K562 (cell line): Measurements from ENCODE around the gene SAMD10. TPM values are rescaled to one million over a fixed set of nuclear protein-coding genes. Genes with fewer than 3 reads are reported as not detected.

ENCODE experiments used
- EWSR1 ChIP-seq: fragments of 450-650 bp; IDR thresholded peaks from 2 replicates; pipeline ENCODE4 v1.6.1; 2018; ENCODE audit warnings: borderline replicate concordance, mild to moderate bottlenecking, low read depth, moderate library complexity; ENCODE audit not compliant: partially characterized antibody
- polyA plus RNA-seq, 8 experiments: library from polyadenylated mRNA; depleted of rRNA in 4 of 8; stranded (reverse) in 5 of 8; unstranded in 3 of 8; fragments of >200 nt; fragmentation: Nextera tagmentation in 2 of 8; fragmentation: Illumina TruSeq in 1 of 8; extraction: Ambion mirVana in 2 of 8; extraction: Trizol in 1 of 8; gene quantifications; 2 replicates each; pipeline versions ENCODE4 v1.2.1 to v1.2.3, GENCODE V29; 2011 to 2014; ENCODE audit warnings: inconsistent platforms in 1 of 8, missing spikeins in 1 of 8
- total RNA-seq, 7 experiments: library from RNA; depleted of rRNA in 6 of 7; stranded (reverse); fragments of >200 nt in 6 of 7; fragmentation: Illumina TruSeq in 2 of 7; extraction: Trizol in 2 of 7; gene quantifications; 2 replicates each; pipeline versions ENCODE4 v1.2.1 to v1.2.3, GENCODE V29; 2011 to 2021; ENCODE audit warnings: low replicate concordance in 1 of 7
- TF ChIP-seq, protein P1 (sequence below): sonication (generic); formaldehyde crosslinking; IDR thresholded peaks from 2 replicates; pipeline ENCODE4 v1.8.0; 2023; ENCODE audit warnings: missing genetic modification reagents, mild to moderate bottlenecking, borderline replicate concordance
- TF ChIP-seq, protein P2 (sequence below): fragments of 200-600 bp; sonication (generic); IDR thresholded peaks from one replicate; pipeline ENCODE4 v1.6.1; 2012; ENCODE audit warnings: mild to moderate bottlenecking, low read depth, low read length, inconsistent platforms
- TF ChIP-seq, protein P3 (sequence below): sonication (generic); formaldehyde crosslinking; IDR thresholded peaks from 2 replicates; pipeline ENCODE4 v1.8.0; 2022; ENCODE audit warnings: mild to moderate bottlenecking, missing genetic modification reagents, borderline replicate concordance

Gene SAMD10
- total and polyA plus RNA-seq, 9 of the 15 experiments (the other 6 are each of a cell fraction or from before 2014, with no cell fraction given): 0.37 to 15.2 (median 4.8) TPM

DNA sequence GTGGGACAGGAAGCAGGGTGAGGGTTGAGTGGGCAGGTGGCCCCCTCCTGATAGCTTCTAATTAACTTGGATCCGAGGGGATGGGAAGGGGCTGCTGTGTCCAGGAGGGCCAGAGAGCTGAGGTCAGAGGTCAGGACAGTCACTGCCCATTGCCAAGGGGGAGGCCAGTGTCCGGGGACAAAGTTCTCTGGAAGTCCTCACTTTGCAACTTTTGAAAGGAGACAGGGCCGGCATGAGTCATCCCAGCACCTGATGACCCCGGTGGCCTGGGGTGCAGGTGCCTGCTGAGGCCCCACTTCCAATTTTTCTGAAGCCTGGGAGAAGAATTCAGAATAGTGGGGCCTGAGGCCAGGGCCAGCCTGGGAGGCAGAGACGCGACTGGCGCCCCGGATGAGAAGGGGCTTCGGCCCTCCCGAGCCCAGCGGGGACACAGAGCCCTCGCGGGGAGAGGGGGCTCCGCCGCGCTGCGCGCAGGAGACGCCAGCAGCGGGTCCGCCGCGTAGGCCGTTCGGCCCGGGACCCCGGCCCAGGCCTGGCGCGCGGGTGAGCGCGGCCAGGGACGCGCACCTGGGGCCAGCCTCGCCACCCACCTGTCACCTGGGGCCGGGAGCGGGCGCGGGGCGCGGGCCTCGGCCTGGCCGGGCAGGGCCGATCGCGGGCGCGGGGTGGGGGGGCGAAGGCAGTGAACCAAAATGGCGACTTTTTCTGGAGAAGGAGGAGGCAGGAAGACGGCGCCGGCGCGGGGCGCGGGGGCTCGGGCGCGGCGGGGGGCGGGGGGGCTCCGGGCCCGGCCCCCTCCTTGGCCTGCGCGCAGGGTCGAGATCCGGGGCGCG is 10.3 kb downstream of the SAMD10 start (continued):
- TF ChIP-seq, protein P1, sequence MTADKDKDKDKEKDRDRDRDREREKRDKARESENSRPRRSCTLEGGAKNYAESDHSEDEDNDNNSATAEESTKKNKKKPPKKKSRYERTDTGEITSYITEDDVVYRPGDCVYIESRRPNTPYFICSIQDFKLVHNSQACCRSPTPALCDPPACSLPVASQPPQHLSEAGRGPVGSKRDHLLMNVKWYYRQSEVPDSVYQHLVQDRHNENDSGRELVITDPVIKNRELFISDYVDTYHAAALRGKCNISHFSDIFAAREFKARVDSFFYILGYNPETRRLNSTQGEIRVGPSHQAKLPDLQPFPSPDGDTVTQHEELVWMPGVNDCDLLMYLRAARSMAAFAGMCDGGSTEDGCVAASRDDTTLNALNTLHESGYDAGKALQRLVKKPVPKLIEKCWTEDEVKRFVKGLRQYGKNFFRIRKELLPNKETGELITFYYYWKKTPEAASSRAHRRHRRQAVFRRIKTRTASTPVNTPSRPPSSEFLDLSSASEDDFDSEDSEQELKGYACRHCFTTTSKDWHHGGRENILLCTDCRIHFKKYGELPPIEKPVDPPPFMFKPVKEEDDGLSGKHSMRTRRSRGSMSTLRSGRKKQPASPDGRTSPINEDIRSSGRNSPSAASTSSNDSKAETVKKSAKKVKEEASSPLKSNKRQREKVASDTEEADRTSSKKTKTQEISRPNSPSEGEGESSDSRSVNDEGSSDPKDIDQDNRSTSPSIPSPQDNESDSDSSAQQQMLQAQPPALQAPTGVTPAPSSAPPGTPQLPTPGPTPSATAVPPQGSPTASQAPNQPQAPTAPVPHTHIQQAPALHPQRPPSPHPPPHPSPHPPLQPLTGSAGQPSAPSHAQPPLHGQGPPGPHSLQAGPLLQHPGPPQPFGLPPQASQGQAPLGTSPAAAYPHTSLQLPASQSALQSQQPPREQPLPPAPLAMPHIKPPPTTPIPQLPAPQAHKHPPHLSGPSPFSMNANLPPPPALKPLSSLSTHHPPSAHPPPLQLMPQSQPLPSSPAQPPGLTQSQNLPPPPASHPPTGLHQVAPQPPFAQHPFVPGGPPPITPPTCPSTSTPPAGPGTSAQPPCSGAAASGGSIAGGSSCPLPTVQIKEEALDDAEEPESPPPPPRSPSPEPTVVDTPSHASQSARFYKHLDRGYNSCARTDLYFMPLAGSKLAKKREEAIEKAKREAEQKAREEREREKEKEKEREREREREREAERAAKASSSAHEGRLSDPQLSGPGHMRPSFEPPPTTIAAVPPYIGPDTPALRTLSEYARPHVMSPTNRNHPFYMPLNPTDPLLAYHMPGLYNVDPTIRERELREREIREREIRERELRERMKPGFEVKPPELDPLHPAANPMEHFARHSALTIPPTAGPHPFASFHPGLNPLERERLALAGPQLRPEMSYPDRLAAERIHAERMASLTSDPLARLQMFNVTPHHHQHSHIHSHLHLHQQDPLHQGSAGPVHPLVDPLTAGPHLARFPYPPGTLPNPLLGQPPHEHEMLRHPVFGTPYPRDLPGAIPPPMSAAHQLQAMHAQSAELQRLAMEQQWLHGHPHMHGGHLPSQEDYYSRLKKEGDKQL (CRISPR knock-in tag): no peak
- no peak for TF ChIP-seq EWSR1
- TF ChIP-seq, protein P2, sequence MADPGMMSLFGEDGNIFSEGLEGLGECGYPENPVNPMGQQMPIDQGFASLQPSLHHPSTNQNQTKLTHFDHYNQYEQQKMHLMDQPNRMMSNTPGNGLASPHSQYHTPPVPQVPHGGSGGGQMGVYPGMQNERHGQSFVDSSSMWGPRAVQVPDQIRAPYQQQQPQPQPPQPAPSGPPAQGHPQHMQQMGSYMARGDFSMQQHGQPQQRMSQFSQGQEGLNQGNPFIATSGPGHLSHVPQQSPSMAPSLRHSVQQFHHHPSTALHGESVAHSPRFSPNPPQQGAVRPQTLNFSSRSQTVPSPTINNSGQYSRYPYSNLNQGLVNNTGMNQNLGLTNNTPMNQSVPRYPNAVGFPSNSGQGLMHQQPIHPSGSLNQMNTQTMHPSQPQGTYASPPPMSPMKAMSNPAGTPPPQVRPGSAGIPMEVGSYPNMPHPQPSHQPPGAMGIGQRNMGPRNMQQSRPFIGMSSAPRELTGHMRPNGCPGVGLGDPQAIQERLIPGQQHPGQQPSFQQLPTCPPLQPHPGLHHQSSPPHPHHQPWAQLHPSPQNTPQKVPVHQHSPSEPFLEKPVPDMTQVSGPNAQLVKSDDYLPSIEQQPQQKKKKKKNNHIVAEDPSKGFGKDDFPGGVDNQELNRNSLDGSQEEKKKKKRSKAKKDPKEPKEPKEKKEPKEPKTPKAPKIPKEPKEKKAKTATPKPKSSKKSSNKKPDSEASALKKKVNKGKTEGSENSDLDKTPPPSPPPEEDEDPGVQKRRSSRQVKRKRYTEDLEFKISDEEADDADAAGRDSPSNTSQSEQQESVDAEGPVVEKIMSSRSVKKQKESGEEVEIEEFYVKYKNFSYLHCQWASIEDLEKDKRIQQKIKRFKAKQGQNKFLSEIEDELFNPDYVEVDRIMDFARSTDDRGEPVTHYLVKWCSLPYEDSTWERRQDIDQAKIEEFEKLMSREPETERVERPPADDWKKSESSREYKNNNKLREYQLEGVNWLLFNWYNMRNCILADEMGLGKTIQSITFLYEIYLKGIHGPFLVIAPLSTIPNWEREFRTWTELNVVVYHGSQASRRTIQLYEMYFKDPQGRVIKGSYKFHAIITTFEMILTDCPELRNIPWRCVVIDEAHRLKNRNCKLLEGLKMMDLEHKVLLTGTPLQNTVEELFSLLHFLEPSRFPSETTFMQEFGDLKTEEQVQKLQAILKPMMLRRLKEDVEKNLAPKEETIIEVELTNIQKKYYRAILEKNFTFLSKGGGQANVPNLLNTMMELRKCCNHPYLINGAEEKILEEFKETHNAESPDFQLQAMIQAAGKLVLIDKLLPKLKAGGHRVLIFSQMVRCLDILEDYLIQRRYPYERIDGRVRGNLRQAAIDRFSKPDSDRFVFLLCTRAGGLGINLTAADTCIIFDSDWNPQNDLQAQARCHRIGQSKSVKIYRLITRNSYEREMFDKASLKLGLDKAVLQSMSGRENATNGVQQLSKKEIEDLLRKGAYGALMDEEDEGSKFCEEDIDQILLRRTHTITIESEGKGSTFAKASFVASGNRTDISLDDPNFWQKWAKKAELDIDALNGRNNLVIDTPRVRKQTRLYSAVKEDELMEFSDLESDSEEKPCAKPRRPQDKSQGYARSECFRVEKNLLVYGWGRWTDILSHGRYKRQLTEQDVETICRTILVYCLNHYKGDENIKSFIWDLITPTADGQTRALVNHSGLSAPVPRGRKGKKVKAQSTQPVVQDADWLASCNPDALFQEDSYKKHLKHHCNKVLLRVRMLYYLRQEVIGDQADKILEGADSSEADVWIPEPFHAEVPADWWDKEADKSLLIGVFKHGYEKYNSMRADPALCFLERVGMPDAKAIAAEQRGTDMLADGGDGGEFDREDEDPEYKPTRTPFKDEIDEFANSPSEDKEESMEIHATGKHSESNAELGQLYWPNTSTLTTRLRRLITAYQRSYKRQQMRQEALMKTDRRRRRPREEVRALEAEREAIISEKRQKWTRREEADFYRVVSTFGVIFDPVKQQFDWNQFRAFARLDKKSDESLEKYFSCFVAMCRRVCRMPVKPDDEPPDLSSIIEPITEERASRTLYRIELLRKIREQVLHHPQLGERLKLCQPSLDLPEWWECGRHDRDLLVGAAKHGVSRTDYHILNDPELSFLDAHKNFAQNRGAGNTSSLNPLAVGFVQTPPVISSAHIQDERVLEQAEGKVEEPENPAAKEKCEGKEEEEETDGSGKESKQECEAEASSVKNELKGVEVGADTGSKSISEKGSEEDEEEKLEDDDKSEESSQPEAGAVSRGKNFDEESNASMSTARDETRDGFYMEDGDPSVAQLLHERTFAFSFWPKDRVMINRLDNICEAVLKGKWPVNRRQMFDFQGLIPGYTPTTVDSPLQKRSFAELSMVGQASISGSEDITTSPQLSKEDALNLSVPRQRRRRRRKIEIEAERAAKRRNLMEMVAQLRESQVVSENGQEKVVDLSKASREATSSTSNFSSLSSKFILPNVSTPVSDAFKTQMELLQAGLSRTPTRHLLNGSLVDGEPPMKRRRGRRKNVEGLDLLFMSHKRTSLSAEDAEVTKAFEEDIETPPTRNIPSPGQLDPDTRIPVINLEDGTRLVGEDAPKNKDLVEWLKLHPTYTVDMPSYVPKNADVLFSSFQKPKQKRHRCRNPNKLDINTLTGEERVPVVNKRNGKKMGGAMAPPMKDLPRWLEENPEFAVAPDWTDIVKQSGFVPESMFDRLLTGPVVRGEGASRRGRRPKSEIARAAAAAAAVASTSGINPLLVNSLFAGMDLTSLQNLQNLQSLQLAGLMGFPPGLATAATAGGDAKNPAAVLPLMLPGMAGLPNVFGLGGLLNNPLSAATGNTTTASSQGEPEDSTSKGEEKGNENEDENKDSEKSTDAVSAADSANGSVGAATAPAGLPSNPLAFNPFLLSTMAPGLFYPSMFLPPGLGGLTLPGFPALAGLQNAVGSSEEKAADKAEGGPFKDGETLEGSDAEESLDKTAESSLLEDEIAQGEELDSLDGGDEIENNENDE: no peak
- TF ChIP-seq, protein P3, sequence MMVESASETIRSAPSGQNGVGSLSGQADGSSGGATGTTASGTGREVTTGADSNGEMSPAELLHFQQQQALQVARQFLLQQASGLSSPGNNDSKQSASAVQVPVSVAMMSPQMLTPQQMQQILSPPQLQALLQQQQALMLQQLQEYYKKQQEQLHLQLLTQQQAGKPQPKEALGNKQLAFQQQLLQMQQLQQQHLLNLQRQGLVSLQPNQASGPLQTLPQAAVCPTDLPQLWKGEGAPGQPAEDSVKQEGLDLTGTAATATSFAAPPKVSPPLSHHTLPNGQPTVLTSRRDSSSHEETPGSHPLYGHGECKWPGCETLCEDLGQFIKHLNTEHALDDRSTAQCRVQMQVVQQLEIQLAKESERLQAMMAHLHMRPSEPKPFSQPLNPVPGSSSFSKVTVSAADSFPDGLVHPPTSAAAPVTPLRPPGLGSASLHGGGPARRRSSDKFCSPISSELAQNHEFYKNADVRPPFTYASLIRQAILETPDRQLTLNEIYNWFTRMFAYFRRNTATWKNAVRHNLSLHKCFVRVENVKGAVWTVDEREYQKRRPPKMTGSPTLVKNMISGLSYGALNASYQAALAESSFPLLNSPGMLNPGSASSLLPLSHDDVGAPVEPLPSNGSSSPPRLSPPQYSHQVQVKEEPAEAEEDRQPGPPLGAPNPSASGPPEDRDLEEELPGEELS: no peak
